ENCODE measurements around the gene UST.
"Not testable (repeated sequence)": the region's sequence is repeated elsewhere in the genome, so short reads cannot be mapped to it uniquely, and the experiment has no call there.

Gene UST

GRCh38 chr6:149008741-149009140 is 261.9 kb downstream of the UST start:
- DNase-seq (ENCODE audit: low read depth), result no peak

- DNase-seq (ENCODE audit: low read depth), result no peak
Observed at GRCh38 chr6:149012040-149012545, 265.3 kb downstream of the UST start.

GRCh38 chr6:149013586-149014344 is 266.9 kb downstream of the UST start:
- no peak for DNase-seq (ENCODE audit: low read depth)

- DNase-seq (ENCODE audit: low read depth), result no peak
Observed at GRCh38 chr6:149014631-149015534, 268.1 kb downstream of the UST start.

- no peak for DNase-seq (ENCODE audit: low read depth)
Observed at GRCh38 chr6:149015535-149016525, 269.0 kb downstream of the UST start.

- no peak for DNase-seq (ENCODE audit: low read depth)
Observed at GRCh38 chr6:149016716-149017115, 269.9 kb downstream of the UST start.

- no peak for DNase-seq (ENCODE audit: low read depth)
Observed at GRCh38 chr6:149020319-149020718, 273.5 kb downstream of the UST start.

DNA sequence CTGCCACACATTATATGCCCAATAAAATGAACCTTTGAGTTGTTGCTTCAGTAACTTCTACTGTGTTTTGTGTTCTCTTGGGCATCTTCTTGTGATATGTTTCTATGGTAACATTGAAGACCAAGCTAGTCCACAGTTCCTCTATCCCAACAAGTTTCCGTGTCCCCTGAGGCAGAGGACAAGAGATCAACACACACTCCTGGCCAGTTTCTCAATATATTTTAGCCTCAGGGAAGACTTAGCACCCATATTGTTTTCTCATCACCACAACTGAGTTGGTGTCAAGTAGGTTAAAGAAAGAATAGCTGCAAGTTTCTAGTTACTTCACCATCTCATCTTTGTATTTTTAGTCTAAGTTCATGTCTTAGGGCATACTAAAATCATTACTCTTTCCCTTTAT is 277.5 kb downstream of the UST start:
- DNase-seq (ENCODE audit: low read depth), result no peak

DNA sequence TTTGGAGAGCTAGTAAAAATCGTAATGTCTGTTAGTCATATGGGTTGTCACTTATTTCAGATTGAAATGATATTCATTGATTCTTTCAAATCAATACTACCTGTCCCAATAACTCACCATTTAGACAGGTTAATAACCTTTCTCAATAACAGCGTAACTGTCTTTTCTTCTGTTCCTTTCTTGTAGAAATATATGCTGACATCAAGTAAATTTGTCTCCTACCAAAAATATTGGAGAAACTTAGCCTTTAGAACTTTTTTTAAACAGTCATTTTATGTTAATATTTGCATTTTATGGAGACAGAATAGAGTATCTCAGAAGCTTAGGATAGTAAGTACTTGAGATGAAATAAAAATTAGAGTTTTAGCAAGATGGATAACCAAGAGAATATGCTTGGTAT is 278.2 kb downstream of the UST start:
- no peak for DNase-seq (ENCODE audit: low read depth)

DNA sequence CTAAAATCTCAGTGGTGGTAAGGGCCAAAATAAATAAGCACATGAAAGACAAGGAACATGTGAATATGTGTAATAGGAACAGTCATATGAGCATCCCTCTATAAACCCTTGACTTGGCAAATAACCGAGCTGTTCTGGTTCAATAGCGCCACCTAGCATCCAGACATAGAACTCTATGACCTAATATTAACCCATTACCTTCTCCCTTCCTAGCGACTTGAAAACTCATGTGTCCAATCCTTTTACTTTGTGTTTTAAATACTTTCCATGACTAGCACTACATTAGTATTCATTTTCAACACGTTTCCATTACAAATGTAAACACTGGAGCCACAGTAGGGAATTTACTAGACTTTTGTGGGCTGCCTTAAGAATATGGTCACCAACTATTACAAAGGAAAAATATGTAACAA is 279.7 kb downstream of the UST start:
- no peak for DNase-seq (ENCODE audit: low read depth)

GRCh38 chr6:149027484-149027883 is 280.7 kb downstream of the UST start:
- no peak for DNase-seq (ENCODE audit: low read depth)

DNA sequence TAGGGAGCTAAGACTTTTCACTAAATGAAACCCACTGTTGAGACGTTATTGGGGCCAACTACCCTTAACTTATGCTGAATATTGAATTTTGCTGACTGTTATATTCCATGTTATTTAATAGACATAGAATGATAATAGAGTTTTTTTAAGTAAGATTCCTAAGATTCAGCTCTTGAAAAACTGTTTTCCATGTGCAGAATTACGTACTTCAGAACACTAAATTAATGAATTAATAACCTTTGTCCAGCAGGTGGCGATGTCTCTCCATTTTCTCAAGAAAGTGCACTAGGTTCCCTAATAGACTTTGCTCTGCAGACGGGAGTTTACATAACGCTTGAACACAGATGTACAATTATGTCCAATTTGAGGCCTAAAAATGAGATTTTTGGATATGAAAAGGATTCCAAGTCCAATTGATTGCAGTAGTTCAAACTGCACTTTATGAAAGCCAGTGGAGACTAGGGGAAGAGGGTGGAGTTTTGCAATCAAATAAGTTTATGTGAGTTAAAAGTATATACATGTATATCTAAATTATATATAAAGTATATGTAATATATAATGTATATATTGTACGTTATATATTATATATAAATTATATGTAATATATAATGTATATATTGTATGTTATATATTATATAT is 282.1 kb downstream of the UST start:
- DNase-seq (ENCODE audit: low read depth), result peak; percentile 26

GRCh38 chr6:149031201-149031858 is 284.5 kb downstream of the UST start:
- DNase-seq (ENCODE audit: low read depth), result no peak

DNA sequence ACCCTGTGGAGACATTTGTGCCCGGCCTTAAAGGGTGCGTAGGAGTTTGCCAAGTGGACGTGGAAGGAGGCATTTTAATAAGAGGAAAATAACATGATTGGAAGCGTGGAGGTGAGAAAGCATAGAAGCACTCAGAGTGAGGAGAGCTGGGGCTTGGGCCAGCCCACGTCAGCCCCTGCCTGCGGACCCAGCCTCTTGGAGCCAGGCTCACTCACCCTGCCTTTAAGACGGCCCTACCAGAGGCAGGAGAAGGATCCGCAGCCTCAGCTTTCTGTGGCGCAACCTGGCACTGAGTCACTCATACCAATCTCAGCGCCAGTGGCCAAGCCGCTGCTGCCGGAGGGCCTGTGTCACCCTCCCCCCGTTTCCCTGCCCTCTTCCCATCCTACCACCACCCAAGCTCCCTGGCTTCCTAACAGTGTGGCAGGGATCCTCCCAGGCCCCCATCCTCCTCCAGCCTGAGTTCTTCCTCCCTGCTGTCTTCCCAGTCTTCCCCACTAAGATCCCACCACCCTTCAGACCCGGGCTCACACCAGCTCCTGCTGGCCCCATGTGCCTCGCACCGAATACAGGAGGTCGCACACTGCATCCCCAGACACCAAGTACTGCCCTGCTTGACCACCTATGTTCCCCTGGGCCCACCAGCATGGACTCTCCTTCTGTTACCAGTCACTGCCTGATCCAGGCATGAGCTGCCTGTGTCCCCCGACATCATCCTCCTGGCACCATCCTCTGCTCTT is 285.2 kb downstream of the UST start:
- peak; percentile 46 for DNase-seq (ENCODE audit: low read depth)

DNA sequence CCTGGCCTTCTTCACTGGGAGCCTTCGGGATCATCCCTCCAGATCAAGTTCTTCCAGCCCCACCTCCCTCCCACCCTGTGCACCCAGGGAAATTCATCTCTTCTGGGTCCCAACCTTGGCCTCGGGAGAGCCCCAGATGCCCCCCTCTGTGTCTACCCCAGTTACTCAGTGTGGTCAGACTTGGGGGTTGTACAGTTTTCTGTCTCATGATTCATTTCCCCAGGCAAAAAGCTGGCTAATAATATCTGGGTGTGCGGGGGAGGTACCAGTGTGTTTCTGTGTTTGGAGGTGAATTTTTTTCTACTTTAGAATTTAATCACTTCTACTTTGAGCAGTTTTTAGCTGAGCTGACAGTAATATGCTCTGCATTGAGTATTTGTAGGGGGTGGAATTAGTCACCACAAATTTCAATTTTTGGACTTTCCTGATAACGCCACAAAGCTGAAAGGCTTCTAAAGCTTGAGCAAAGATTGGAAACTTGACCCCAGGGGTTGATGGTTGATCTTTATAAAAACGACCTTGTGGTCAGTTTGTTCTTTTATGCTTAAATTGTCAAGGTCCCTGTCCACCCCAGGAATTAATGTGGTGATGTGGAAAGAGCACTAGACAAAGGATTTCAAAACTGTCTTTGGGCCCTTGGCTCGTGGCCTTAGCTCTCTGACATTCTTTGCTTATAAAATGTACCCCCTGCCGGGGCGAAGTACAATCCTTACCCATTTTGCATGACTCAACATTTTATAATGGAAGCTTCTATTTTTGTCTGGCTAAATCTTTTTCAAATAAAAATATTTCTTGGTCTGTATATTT is 286.0 kb downstream of the UST start:
- peak; percentile 55 for DNase-seq (ENCODE audit: low read depth)

GRCh38 chr6:149033454-149033853 is 286.6 kb downstream of the UST start:
- no peak for DNase-seq (ENCODE audit: low read depth)

DNA sequence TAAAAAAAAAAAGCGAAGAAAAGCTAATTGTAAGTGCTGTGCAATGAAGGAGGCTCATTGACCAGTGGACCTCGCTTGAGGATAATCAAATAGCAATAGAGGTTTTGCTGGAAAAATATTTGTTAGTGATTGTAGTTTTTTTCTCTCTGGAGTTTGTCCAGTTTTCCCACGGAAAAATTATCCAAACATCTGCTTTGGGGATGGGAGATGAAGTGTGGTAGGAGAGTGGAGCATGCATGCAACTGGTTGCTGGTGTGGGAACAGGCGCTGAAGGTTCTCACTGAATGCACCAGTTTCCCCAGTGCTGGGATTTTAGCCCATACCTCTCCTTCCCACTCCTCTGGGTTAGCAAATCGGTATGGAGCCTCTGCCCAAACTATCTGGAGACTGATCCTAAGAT is 288.9 kb downstream of the UST start:
- DNase-seq (ENCODE audit: low read depth), result no peak

- DNase-seq (ENCODE audit: low read depth), result no peak
Observed at GRCh38 chr6:149037051-149037671, 290.3 kb downstream of the UST start.

DNA sequence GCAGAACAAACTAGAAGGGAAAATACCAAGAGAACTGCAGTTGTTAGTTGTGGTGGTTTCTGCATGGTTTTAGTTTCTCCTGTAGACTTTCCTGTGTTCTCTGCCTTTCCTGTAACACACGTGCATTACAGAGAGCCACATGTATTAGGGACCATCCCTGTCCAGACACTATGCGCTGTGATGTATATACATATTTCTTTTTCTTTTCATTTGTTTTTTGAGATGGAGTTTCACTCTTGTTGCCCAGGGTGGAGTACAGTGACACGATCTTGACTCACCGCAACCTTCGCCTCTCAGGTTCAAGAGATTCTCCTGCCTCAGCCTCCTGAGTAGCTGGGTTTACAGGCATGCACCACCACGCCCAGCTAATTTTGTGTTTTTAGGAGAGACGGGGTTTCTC is 292.2 kb downstream of the UST start:
- not testable (repeated sequence) for DNase-seq (ENCODE audit: low read depth)

All from activated T-cell treated with anti-CD3 and anti-CD28 coated beads for 48 hours (primary cell).